Caco-2 (cell line): ENCODE measurements around the gene ITPRIPL2. TPM values are rescaled to one million over a fixed set of nuclear protein-coding genes. Genes with fewer than 3 reads are reported as not detected.

Source experiments
- BruUV-seq: library from RNA; stranded (reverse); fragments of 400-500 nt; replicated peaks from 2 replicates; lab custom pipeline; 2021; lab: Mats Ljungman, UMichigan
- CTCF ChIA-PET: fragments of 300-600 bp; sonication (Branson Sonifier 250); formaldehyde crosslinking; loops from one replicate; lab custom pipeline; 2022; ENCODE audit warnings: antibody characterized with exemption; lab: Charles Lee
- POLR2A ChIA-PET: fragments of 300-600 bp; sonication (Branson Sonifier 250); formaldehyde crosslinking; loops from one replicate; lab custom pipeline; 2022; ENCODE audit warnings: antibody characterized with exemption; lab: Charles Lee
- DNase-seq, 2 experiments: peaks; one replicate each; pipeline versions ENCODE4 v3.0.0 to v3.0.0-alpha.2; 2020 to 2022
- H3K27me3 ChIP-seq: replicated peaks from 2 replicates; pipeline ENCODE4 v1.6.0; 2011; ENCODE audit warnings: low read length; ENCODE audit not compliant: control insufficient read depth, insufficient read depth
- H3K36me3 ChIP-seq: 2 replicates; pipeline ENCODE4 v1.5.1; 2011; ENCODE audit warnings: low read length; ENCODE audit not compliant: control insufficient read depth, insufficient read depth
- H3K4me1 ChIP-seq: fragments of 250-450 bp; sonication (Bioruptor Pico); 2 replicates; pipeline ENCODE4 v1.5.1; 2020; ENCODE audit warnings: mild to moderate bottlenecking
- H3K4me3 ChIP-seq: 2 replicates; pipeline ENCODE4 v1.5.1; 2011; ENCODE audit warnings: low read depth, mild to moderate bottlenecking, control low read depth, low read length
- H3K9me3 ChIP-seq: fragments of 250-450 bp; sonication (Bioruptor Pico); 2 replicates; pipeline ENCODE4 v1.5.1; 2020; ENCODE audit warnings: mild to moderate bottlenecking, moderate library complexity
- H3K27ac Mint-ChIP-seq: one replicate; pipeline ENCODE4 v1.8.0; 2022; ENCODE audit warnings: mixed read lengths; ENCODE audit not compliant: unreplicated experiment
- H3K27me3 Mint-ChIP-seq: one replicate; pipeline ENCODE4 v1.8.0; 2022; ENCODE audit warnings: mixed read lengths; ENCODE audit not compliant: insufficient read depth, unreplicated experiment
- H3K36me3 Mint-ChIP-seq: one replicate; pipeline ENCODE4 v1.8.0; 2022; ENCODE audit warnings: mild to moderate bottlenecking, mixed read lengths; ENCODE audit not compliant: insufficient read depth, unreplicated experiment
- H3K4me1 Mint-ChIP-seq: one replicate; pipeline ENCODE4 v1.8.0; 2022; ENCODE audit warnings: low read depth, mixed read lengths; ENCODE audit not compliant: unreplicated experiment
- H3K4me3 Mint-ChIP-seq: one replicate; pipeline ENCODE4 v1.8.0; 2022; ENCODE audit warnings: mild to moderate bottlenecking, moderate library complexity, mixed read lengths; ENCODE audit not compliant: unreplicated experiment
- H3K9me3 Mint-ChIP-seq: one replicate; pipeline ENCODE4 v1.8.0; 2022; ENCODE audit warnings: mixed read lengths; ENCODE audit not compliant: unreplicated experiment
- intact Hi-C: fragments of 100-400 bp; cut with micrococcal nuclease; formaldehyde crosslinking; loops from one replicate; pipeline ENCODE4 v1.10.0; 2022; ENCODE audit not compliant: unreplicated experiment
- total RNA-seq: library from RNA; stranded (reverse); gene quantifications from 2 replicates; pipeline ENCODE4 v1.2.3, GENCODE V29; 2022
- TF ChIP-seq, protein P1 (sequence below), 2 experiments: fragments of 200-600 bp in 1 of 2; IDR thresholded peaks; 1 replicate in 1 of 2; 2 replicates in 1 of 2; pipeline versions ENCODE4 v1.5.1 to v1.8.0; 2011 to 2022; ENCODE audit warnings: antibody characterized with exemption in 1 of 2, control low read depth in 1 of 2, inconsistent platforms in 1 of 2, low read depth in 1 of 2, low read length in 1 of 2, mild to moderate bottlenecking in 1 of 2, moderate library complexity in 1 of 2; ENCODE audit not compliant: insufficient read depth in 1 of 2, severe bottlenecking in 1 of 2, unreplicated experiment in 1 of 2

ITPRIPL2 gene
- total RNA-seq, 1 experiment from 2014 or later: 24.5 TPM

- Histone ChIP-seq H3K4me3 (no peak overlapping the region), H3K27me3 (no peaks in the 10 kb centered on the region), H3K4me1 (peaks cover 16% of the 10 kb centered on the region), H3K36me3 (no peaks in the 10 kb centered on the region), H3K9me3 (no peaks in the 10 kb centered on the region)
- intact Hi-C loops: no loop called here
- Mint-ChIP-seq H3K9me3 (no peaks in the 10 kb centered on the region), H3K27ac (no peak overlapping the region), H3K36me3 (no peaks in the 10 kb centered on the region), H3K4me3 (no peak overlapping the region), H3K4me1 (peaks cover 11% of the 10 kb centered on the region), H3K27me3 (no peaks in the 10 kb centered on the region)
- CTCF ChIA-PET: no interaction called here
- no TSS peak for BruUV-seq
- no peak for DNase-seq
- POLR2A ChIA-PET: no interaction called here
- TF ChIP-seq, protein P1, sequence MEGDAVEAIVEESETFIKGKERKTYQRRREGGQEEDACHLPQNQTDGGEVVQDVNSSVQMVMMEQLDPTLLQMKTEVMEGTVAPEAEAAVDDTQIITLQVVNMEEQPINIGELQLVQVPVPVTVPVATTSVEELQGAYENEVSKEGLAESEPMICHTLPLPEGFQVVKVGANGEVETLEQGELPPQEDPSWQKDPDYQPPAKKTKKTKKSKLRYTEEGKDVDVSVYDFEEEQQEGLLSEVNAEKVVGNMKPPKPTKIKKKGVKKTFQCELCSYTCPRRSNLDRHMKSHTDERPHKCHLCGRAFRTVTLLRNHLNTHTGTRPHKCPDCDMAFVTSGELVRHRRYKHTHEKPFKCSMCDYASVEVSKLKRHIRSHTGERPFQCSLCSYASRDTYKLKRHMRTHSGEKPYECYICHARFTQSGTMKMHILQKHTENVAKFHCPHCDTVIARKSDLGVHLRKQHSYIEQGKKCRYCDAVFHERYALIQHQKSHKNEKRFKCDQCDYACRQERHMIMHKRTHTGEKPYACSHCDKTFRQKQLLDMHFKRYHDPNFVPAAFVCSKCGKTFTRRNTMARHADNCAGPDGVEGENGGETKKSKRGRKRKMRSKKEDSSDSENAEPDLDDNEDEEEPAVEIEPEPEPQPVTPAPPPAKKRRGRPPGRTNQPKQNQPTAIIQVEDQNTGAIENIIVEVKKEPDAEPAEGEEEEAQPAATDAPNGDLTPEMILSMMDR (IDR thresholded peaks at IDR 0.05; ENCODE audit: insufficient read depth in 1 of 2, low read depth in 1 of 2, low read length in 1 of 2, severe bottlenecking in 1 of 2, unreplicated experiment in 1 of 2): no peak
Observed at GRCh38 chr16:19131825-19132218, 18.1 kb downstream of the ITPRIPL2 start.

- ChIA-PET CTCF (no interaction called here), POLR2A (no interaction called here)
- TF ChIP-seq, protein P1 (IDR thresholded peaks at IDR 0.05; ENCODE audit: insufficient read depth in 1 of 2, low read depth in 1 of 2, low read length in 1 of 2, severe bottlenecking in 1 of 2, unreplicated experiment in 1 of 2): no peak
- no TSS peak for BruUV-seq
- Histone ChIP-seq H3K4me3 (no peak overlapping the region), H3K4me1 (peaks cover 16% of the 10 kb centered on the region), H3K9me3 (no peaks in the 10 kb centered on the region), H3K27me3 (no peaks in the 10 kb centered on the region), H3K36me3 (no peaks in the 10 kb centered on the region)
- no peaks in the 10 kb centered on the region for H3K27me3 Mint-ChIP-seq
- no peaks in the 10 kb centered on the region for H3K36me3 Mint-ChIP-seq
- H3K9me3 Mint-ChIP-seq: no peaks in the 10 kb centered on the region
- H3K4me1 Mint-ChIP-seq: peaks cover 11% of the 10 kb centered on the region
- DNase-seq: no peak
- intact Hi-C loops: no loop called here
- no peak overlapping the region for H3K27ac Mint-ChIP-seq
- no peak overlapping the region for H3K4me3 Mint-ChIP-seq
Observed at GRCh38 chr16:19132255-19132654, 18.5 kb downstream of the ITPRIPL2 start.

DNA sequence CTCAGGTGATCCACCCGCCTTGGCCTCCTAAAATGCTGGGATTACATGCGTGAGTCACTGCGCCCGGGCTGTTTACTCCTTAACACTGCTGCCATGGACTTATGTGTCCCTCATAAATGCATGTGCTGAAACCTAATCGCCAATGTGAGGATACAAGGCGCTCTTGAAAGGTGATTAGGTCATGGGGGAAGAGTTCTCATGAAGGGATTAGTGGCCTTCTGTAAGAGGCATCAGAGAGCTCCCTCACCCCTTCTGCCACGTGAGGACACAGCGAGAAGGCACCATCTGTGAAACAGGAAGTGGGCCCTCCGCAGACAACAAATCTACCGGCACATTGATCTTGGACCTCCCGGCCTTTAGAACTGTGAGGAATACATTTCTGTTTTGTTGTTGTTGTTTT is 19.1 kb downstream of the ITPRIPL2 start:
- Mint-ChIP-seq H3K4me1 (peaks cover 11% of the 10 kb centered on the region), H3K27me3 (no peaks in the 10 kb centered on the region), H3K9me3 (no peaks in the 10 kb centered on the region), H3K36me3 (no peaks in the 10 kb centered on the region), H3K4me3 (no peak overlapping the region), H3K27ac (no peak overlapping the region)
- no peak overlapping the region for H3K4me3 ChIP-seq
- DNase-seq: no peak
- BruUV-seq: no TSS peak
- no peaks in the 10 kb centered on the region for H3K9me3 ChIP-seq
- intact Hi-C loops: no loop called here
- no peaks in the 10 kb centered on the region for H3K27me3 ChIP-seq
- peaks cover 16% of the 10 kb centered on the region for H3K4me1 ChIP-seq
- H3K36me3 ChIP-seq: no peaks in the 10 kb centered on the region
- TF ChIP-seq, protein P1 (IDR thresholded peaks at IDR 0.05; ENCODE audit: insufficient read depth in 1 of 2, low read depth in 1 of 2, low read length in 1 of 2, severe bottlenecking in 1 of 2, unreplicated experiment in 1 of 2): no peak
- ChIA-PET POLR2A (no interaction called here), CTCF (no interaction called here)
